Activated CD4-positive, alpha-beta T cell treated with anti-CD3 and anti-CD28 coated beads, Interleukin-2, amount 50 U/mL, for 1 hour (primary cell): ENCODE measurements around the gene ANKMY2.
"Not testable (repeated sequence)": the region's sequence is repeated elsewhere in the genome, so short reads cannot be mapped to it uniquely, and the experiment has no call there.

ENCODE experiments used
- DNase-seq: peaks from one replicate; pipeline ENCODE4 v3.0.0-alpha.2; 2020

ANKMY2 gene

DNA sequence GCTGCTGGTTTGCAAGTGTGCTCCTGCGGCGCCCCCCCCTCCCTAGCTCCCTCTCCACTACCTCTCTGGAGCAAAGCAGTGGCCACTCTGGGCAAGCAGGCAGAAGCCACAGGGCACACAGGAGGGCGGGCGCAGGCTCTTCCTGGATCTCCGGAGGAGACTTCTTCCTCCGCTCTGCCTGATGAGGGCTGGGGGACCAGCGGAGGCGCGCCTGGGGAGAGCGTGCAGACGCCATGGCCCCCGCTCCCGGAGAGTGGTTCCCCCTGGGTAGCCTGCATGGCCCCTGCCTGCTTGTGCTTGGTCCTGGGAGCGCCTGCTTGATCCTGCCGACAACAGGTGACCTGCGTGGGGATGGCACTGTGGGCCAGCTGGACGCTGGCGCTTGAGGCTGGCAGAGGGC lies 29.0 kb downstream of the ANKMY2 start:
- DNase-seq: no peak

DNA sequence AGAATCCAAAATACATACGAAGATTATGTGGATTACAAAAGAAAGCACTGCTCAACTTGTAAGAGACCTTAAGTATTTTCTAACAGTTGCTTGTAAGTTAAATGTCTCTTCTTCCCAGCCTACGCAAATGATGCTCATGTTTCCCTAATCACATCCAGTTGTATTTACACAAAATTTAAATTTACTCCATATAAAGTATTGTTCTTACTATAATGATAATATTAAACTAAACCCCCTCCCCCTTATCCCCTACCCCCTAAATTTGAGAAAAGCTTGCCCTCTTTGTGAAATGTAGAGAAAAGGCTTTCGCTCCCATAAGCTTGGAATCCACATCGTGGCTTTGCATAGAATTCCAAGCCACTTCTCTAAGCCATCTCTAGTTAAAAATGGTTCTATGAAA lies 29.4 kb downstream of the ANKMY2 start:
- no peak for DNase-seq

DNA sequence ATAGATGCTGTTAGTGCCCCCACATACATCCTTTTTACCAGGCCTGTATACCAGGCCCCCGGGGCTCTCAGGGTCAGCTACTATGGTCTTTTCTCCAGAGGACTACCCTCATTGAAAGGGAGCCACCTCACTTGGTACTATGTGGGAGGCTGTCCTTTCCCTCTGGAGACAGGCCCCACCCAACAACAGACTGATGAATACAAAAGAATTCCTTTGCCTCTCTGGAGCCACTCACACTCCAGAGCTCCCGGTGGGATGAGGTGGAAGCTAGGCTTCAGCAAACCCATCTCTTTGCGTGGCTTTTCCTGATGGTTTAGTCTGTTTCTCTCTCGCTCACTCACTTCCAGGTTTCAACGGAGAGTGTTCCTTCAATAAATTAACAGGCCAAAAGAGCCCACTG lies 30.3 kb downstream of the ANKMY2 start:
- no peak for DNase-seq

DNA sequence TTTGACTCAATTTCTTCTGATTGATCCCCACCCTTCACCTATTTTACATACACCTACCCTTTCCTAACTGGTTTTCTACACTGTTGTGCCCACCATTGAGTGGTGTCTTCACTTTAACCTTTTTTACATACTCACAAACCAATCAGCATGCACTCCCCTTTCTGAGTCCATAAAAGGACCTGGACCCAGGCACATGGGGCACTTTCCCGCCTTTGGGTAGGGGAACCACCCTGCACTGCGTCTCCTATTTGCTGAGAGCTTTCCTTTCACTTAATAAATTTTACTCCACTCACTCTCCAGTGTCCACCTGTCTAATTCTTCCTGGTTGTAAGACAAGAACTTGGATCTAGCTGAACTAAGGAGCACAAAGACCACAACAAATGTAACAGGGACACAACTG lies 33.8 kb downstream of the ANKMY2 start:
- no peak for DNase-seq

DNA sequence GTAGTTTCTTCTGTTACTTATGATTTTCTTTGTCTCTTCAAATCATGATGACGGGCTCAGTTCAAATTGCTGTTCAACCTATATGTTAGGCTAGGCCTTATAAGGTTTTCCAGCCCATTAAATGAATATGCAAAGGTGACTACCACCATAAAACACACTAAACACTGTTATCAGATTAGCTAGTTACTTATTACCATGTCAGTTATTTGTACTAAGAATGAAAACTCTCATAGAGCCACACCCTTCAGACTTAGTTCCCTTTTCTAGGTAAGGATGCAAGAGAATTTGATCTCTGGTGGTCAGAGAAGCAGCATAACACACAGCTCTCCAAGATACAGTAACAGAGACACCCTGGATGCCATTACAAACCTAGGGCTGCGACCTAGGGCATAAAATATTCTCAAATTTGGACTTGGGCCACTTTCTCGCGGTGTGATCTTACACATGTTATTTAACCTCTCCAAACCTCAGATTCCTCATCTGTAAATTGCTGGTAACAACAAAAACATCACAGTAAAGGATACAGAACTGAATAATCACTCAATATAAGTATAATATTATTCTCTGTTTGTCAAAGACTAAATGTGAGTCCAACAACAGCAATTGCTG lies 35.6 kb downstream of the ANKMY2 start:
- DNase-seq: no peak

DNA sequence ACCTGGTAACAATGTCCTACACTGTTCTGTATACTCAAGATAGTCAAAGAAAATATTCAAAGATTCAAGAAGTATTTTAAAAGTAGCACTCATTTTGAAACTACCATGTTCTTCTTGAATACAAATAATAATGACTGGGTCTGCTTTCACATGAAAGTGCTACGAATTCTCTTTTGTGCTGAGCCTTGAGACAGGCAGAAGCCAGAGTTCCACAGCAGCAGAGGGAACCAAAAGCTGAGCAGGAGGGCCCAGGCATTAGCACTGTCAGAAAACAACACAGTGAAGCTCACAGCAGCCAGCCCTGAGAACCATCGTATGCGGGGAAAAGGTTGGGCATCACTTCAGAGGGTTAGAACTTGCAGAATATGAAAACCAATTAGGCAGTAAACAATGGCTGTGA lies 38.9 kb downstream of the ANKMY2 start:
- no peak for DNase-seq

DNA sequence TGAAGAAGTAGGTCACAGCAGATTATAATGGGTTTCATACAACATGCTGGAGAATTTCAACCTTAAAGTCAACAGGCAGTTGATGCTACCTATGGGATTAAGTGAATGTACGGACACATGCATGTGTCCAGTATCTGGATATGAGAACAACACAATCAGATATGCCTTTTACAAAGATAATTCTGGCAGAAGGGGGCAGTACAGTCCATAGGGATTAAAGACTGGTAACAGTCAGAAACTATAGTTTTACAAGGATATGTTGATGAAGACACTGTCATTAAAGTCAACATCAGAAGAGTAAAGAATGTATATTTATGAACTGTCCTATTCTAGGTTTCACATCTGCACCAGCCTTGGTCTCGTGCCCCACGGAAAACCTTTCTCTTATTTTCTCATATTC lies 41.5 kb downstream of the ANKMY2 start:
- no peak for DNase-seq

DNA sequence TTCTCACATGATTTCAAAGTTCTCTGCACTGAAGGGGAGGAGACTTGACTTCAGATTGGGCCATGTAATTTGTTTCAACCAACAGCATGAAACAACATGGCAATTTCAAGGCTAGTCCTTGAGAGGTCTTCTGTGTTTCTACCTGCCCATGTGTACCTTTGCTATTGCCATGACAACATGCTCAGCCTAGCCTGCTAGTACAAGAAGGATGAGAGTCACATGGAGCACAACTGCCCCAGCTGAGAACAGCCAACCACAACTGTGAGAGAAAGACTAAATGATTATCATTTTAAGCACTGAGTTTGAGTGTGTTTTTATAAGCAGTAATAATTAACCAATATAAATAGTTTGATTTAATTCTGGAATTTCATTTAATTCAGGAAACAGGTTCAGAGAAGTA lies 41.9 kb downstream of the ANKMY2 start:
- no peak for DNase-seq

DNA sequence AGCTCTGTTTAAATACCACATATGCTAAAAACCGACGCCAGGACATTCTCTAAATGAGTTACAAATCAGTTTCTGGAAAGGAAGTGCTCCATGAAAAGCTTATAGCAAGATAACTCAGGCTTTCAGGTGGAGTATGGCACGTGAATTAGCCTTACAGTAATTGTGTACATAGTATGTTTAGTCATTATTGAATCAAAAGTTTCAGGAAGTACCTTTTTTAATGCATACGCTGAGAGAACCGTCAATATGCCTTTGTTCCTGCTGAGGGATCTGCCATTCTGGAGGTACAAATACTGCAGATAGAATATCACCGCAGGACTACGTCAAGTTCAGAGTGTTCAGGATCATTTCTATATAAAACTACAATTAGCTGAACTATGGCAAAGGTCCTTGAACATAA lies 45.7 kb downstream of the ANKMY2 start:
- no peak for DNase-seq

DNA sequence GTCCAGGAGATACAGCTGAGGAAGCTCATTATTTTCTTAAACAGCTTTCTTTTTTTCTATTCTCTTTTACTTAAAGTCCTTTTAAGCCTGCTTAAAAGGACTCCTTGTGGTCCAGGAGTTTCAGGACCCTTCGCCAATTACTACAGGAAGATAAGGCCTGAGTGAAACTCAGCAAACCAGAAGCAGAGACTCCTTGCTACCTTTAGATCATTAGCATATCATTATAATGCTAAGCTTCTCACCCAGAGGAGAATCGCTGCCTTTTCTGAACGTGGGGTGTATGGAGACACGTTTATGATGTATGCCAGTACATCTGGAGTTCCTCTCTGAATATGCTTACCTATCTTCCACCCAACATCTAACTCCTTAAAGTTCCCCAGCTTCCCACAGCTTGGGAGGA lies 47.5 kb downstream of the ANKMY2 start:
- DNase-seq: no peak

DNA sequence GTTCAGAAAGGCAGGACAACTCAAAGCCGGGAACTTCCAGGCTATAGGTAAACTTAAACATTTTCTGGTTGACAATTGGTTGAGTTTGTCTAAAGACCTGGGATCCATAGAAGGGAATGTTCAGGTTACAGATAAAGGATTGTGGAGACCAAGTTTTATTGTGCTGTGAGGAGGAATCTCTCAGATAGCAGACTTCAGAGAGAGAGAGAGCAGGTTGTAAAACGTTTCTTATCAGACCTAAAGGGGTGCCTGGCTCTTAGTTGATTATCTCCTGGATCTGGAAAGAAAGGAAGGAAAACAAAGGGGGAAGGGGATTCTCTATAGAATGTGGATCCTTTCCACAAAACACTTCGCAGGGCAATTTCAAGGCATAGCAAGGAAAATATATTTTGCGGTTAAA lies 50.0 kb downstream of the ANKMY2 start:
- not testable (repeated sequence) for DNase-seq

DNA sequence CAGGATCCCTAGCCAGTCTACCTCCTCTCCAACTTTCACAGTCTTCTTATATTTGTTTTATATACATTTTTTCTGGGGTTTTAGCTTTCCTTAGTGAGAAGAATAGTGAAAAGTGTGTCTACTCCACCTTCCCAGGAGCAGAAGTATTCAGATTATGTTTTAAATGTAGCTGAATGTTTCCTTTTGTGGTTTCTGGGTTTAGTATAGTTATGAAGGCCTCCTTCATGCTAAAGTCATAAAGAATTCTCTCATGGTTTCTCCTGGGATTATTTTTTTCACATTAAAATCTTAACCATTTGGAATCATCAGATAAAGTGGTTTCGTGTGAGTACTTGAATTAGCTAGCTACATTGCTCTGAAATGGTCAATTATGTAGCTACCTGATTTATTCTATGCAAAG lies 50.9 kb downstream of the ANKMY2 start:
- DNase-seq: no peak

DNA sequence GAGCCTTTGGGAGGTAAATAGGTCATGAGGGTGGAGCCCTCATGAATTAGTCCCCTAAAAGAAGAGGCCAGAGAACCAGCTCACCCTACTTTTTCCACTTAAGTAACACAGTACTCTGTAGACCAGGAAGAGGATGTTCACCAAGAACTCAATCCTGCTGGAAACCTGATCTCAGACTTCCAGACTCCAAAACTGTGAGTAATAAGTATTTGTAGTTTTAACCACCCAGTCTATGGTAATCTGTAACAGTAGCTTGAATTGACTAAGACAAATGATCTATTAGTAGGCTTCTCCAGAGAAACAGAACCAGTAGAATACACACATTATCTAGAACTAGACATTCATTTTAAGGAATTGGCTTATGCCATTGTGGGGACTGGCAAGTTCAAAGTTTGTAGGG lies 51.5 kb downstream of the ANKMY2 start:
- no peak for DNase-seq

DNA sequence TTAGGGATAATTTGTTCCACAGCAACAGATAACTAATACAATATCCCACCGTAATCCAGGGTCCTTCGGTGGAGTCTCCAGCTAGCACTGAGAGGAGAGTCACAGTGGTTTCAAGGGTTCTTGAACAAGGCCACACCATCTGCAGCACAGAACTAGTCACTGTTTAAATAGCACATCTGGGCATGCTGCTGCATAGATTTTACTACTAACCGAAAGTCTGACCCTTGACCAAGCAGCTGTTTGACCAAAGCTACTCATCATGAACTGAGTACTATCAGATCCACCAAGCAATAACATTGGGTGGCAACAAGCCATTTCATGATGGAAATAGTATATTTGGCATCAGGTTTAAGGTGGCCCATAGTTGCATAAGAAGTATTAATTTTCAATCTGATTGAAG lies 53.2 kb downstream of the ANKMY2 start:
- DNase-seq: no peak

DNA sequence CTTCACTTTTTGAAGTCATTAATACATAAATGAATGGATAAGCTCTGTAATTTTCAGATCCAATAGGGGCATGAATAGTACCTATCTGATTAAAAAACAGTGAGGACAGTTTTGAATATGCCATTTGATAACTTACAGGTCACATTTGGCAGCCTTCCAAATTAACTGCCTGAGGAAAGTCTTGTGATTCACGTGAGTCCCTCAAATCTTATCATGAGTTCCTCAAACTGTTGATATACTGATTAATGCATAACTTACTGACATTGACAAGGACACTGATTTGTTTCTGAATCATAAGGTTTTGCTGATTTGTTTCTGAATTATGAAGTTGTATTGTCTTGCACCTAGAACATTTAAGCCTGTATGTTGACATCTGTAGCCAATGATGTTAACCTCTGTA lies 55.1 kb downstream of the ANKMY2 start:
- DNase-seq: no peak

DNA sequence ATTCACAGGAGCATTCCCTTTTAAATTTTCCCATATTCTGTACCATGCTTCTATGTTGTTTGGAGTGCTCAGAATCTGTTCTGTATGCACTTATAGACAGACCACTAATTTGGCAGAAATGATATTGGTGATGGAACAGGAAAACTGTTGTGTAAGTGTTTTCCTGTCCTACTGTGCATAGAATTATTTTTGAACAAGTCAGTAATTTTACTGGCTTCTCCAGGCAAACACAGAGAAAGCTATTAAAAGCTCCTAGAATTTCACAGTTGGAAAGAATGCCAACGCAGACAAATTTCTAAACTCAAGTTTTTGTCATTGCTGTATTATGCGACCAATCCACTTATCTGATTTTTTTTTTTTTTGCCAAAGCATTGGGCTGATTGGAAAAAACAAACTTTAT lies 55.7 kb downstream of the ANKMY2 start:
- no peak for DNase-seq

DNA sequence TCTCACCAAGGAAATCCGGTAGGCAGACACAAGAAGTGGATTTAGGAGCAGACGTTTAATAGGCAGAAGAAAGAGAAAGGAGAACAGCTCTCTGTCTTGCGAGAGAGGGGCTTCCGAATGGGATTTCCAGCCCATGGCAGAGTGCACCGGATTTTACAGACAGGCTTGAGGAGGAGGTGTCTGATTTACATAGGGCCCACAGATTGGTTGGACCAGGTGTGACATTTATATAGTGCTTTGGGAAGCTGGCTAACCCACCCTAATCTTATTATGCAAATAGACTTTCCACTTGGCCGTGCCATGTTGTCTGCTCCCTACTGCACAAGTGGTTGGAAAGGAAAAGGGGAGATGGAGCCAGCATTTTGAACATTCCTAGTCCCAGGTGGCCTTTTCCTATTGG lies 57.8 kb downstream of the ANKMY2 start:
- DNase-seq: no peak

DNA sequence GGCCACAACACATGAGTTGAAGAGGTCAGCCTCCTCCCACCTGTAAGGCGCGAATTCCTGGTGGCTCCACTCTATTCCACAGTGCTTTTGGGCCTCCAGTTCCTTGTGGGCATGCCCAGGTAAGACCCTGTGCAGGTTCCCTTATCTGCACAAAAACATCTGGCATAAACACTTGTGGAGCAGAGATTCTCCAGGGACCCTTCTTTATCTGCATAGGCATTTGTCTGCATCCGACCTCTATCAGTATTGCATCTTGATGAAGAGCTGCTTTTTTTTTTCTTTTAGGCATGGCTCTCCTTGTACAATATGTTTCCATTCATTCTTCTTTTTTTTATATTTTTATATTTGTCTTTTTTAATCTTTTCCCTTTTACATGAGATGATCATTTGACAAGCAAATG lies 58.4 kb downstream of the ANKMY2 start:
- no peak for DNase-seq

DNA sequence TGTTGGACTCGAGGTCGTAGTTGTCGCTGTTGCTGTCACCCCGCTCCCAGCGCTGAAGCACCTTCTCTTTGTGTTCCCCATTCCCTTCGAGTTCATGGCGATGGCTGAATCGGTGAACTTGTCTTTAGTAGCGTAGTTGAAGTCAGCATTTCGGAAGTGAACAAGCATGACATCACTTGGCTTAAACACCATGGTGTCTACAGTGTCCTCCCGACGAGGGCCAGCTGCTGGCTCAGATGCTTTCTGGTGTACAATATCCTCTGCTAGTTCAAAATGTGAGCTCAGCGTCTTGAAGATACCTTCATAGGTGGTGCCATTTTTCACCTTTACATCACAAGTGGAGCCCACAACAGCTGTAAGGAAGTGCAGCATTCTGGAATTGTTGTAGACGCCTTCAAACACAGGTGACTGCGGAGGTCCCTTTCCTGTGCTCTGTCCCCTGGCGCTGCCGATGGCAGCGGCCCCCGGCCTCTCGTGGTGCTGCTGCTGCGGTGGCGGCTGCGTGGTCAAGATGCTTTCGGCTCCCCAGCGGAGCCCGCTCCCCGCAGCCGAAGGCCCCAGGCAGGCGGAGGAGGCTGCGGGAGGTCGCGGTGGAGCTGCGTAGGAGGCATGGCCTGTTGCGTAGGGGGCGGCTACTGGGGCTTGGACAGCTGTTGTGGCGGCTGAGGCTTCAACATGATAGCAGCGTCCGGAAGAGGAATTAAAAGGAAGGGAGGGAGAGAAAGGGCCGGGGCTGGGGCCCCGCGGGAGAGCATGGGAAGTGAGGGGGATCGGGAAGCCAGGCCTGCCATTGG lies 59.3 kb downstream of the ANKMY2 start:
- DNase-seq: no peak

DNA sequence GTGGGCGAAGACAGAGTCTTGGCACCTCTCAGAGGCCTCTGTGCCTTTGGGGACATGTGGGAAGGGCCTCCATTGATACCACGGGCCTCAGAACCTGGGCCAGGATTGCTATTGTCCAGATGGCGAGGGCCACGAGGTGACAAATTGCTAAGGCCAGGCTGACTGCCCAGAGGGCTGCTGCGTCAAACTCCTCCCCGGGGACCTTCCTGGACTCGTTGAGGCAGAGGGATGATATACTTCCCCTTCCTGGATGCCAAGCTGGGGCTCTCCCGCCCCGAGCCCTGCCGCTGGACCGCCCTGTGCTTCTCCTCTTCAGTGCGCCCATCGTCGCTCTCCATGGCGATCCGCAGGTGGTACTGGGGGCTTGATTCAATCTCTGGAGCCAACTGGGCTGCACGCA lies 60.0 kb downstream of the ANKMY2 start:
- no peak for DNase-seq

DNA sequence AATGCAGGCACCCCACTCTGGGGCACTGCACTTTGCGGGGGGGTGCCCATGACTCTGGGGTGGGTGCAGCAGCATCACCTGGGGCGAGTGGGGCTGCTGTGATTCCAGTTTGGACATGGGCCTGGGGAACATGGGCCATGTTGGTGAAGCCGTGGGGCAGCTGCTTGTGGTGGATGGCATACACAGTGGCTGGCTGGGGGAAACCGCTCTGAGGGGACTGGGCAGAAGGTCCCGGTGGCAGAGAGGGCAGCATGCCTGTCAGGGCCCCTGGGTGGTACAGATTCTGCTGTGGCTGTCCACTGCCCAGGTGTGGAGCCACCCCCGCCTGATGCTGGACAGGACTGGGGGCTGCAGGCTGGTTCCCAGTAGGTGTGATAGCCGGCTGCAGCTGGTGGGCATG lies 61.7 kb downstream of the ANKMY2 start:
- no peak for DNase-seq

DNA sequence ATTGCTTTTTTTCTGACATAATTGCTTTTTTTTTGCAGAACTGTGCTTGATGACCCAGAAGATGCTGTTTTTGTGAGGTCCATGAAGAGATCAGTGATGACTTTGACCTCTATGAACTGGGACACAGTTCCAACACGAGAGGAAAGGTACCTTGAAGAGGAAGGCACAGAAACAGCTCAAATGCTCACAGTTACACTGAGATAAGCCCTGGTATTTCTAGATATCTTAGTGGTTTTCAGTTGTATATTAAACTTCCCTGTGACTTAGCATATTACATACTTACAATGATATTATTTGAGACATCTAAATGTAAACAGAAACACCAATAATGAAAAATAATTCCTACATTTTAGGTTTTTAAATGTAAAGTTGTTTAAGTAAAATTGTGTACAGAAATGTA lies 64.3 kb downstream of the ANKMY2 start:
- DNase-seq: no peak

DNA sequence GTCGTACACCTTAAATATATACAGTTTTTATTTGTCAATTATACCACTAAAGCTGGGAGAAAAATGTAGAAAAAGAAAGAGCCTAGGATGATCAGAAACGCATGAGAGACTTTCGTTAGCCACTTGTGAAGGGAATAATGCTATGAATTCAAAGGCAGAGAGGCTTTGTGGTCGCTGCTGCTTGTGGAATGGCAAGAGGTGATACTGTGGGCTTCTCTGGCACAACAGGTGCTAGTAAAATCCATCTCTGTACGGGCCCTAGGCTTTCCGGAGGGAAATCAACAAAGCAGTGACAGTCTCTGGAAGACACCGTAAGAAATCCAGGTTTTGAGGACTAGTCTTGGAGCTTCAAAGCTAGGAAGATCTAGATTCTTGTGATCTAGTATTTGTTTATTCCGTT lies 66.3 kb downstream of the ANKMY2 start:
- no peak for DNase-seq

DNA sequence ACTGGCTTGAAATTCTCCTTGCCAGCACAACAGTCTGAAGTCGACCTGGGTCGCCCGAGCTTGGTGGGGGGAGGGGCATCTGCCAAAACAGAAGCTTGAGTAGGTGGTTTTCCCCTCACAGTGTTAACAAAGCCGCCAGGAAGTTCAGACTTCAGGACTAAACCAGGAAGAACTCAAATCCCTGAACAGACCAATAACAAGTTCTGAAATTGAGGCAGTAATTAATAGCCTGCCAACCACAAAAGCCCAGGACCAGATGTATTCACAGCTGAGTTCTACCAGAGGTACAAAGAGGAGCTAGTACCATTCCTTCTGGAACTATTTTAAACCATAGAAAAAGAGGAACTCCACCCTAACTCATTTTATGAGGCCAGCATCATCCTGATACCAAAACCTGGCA lies 73.6 kb downstream of the ANKMY2 start:
- no peak for DNase-seq

DNA sequence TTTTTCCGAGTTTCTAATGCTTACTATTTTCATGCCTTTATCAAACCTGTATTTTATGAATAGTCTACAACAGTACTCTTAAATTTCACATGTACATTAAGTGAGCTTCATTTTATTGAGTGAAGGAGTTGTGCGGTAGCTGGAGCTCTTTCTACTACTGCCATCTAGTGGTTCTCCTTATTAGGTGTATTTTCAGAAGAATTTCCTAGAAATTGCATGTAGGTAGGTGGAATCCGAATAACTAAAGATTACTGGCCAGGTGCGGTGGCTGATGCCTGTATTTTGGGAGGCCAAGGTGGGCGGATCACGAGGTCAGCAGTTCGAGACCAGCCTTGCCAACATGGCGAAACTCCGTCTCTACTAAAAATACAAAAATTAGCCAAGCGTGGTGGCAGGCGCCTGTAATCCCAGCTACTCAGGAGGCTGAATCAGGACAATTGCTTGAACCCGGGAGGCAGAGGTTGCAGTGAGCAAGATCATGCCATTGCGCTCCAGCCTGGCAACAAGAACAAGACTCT lies 80.6 kb downstream of the ANKMY2 start:
- DNase-seq: no peak
